Ovary (tissue), 9 donors: ENCODE results near the gene GNG7. TPM values are rescaled to one million over a fixed set of nuclear protein-coding genes. Genes with fewer than 3 reads are reported as not detected.
A peak's percentile ranks its signal among the peaks of the same experiment; 100 is the strongest.

ENCODE experiments used
- DNase-seq, 5 donors: peaks; one replicate each; pipeline ENCODE4 v3.0.0-alpha.2; 2019 to 2020
- H3K27ac ChIP-seq, 2 donors: fragments of 200-600 bp; one replicate each; pipeline versions ENCODE4 v1.5.1 to v1.8.0; 2019 to 2022
- H3K27me3 ChIP-seq: fragments of 200-600 bp; one replicate; pipeline ENCODE4 v1.8.0; 2022
- H3K36me3 ChIP-seq: fragments of 200-600 bp; sonication (generic); one replicate; pipeline ENCODE4 v1.5.1; 2019
- H3K4me1 ChIP-seq: one replicate; pipeline ENCODE4 v1.8.1; 2013; ENCODE audit warnings: mild to moderate bottlenecking, moderate library complexity; ENCODE audit not compliant: insufficient read depth
- H3K4me3 ChIP-seq: fragments of 200-600 bp; sonication (generic); one replicate; pipeline ENCODE4 v1.5.1; 2017
- H3K9me3 ChIP-seq, 2 donors: fragments of 200-600 bp in 1 of 2; sonication (generic) in 1 of 2; one replicate each; pipeline versions ENCODE4 v1.5.1 to v1.8.1; 2013 to 2019; ENCODE audit warnings: mild to moderate bottlenecking in 1 of 2, moderate library complexity in 1 of 2
- EP300 ChIP-seq: sonication (generic); formaldehyde crosslinking; IDR thresholded peaks from one replicate; pipeline ENCODE4 v1.6.1; 2017; ENCODE audit warnings: antibody characterized with exemption
- POLR2A ChIP-seq: fragments of 450-650 bp; IDR thresholded peaks from one replicate; pipeline ENCODE4 v1.6.1; 2017; ENCODE audit warnings: antibody characterized with exemption, mild to moderate bottlenecking, moderate library complexity
- WGBS, 3 donors: extraction: QIAGEN DNeasy Blood & Tissue Kit in 1 of 3; methylation state at CpG; one replicate each; pipeline versions ENCODE4 v1.1.5 to v1.1.7; 2013 to 2017; 5-methylcytosine and 5-hydroxymethylcytosine counted together
- intact Hi-C, 4 donors: fragments of 100-400 bp; cut with DNase I; formaldehyde crosslinking; loops; one replicate each; pipeline versions ENCODE4 v1.11.0 to v1.15.1; 2022 to 2023
- polyA plus RNA-seq, 2 donors: library from polyadenylated mRNA; stranded (reverse); fragments of 200-250 nt in 1 of 2; fragments of 350-450 nt in 1 of 2; fragmentation: Illumina TruSeq in 1 of 2; extraction: RNeasy Lipid Tissue Mini Kit (QIAGEN cat#74804) in 1 of 2; gene quantifications; one replicate each; pipeline ENCODE4 v1.2.3, GENCODE V29; 2013 to 2014
- total RNA-seq, 7 donors: library from RNA; depleted of rRNA in 2 of 7; stranded (reverse); fragments of >200 nt in 2 of 7; fragmentation: NEBNext Ultra II Directional in 3 of 7; extraction: Animal tissue kit (Norgen Biotek cat#: 25700) in 3 of 7; gene quantifications; one replicate each; pipeline versions ENCODE4 v1.1.0 to v1.2.4, GENCODE V29; 2016 to 2023
- TF ChIP-seq, protein P1 (sequence below), 3 donors: fragments of 450-650 bp in 2 of 3; fragments of 200-600 bp in 1 of 3; IDR thresholded peaks; one replicate each; pipeline versions ENCODE4 v1.5.1 to v1.8.0; 2016 to 2022; ENCODE audit warnings: antibody characterized with exemption in 3 of 3, mild to moderate bottlenecking in 1 of 3
- donor health status: DM: no; HTN: no; CAD: no; lungs with moderate emphysema.
- donor health status: DM: no; HTN: no; CAD: no.
- donor health status: Bipolar disorder and iron deficiency.
- donor health status: DM: yes; HTN: yes; CAD: no.
- donor health status: DM: no; HTN: no; CAD: no.
- donor health status: DM: yes; HTN: yes; CAD: no.

The GNG7 gene
- total and polyA plus RNA-seq, 9 donors = 4.1 to 36.3 (median 15.1) TPM

DNA sequence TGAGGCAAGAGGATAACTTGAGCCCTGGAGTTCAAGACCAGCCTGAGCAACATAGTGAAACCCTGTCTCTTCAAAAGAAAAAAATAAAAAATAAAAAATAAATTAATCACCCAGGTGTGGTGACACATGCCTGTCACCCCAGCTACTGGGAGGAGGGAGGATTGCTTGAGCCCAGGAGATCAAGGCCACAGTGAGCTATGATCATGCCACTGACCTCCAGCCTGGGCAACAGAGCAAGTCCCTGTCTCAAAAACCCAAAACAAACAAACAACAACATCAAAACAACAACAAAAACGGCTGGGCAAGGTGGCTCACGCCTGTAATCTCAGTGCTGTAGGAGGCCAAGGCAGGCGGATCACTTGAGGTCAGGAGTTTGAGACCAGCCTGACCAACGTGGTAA lies 41.6 kb upstream of the GNG7 start:
- no peak overlapping the region for H3K27ac ChIP-seq
- intact Hi-C loops = loop anchor here in 1 of 4 donors (5.0 kb wide), 1 partner anchor 97 kb away; no protein-coding TSS in a partner anchor
- no peak for DNase-seq
- peaks cover 4% of the 10 kb centered on the region for H3K4me1 ChIP-seq
- no peaks in the 10 kb centered on the region for H3K9me3 ChIP-seq
- no peaks in the 10 kb centered on the region for H3K27me3 ChIP-seq
- H3K4me3 ChIP-seq = no peak overlapping the region
- H3K36me3 ChIP-seq = no peaks in the 10 kb centered on the region
- TF ChIP-seq EP300 = no peak
- 30 to 39% (median 32%) methylated on average over 4 of the region's 4 CpGs for WGBS, 3 donors

DNA sequence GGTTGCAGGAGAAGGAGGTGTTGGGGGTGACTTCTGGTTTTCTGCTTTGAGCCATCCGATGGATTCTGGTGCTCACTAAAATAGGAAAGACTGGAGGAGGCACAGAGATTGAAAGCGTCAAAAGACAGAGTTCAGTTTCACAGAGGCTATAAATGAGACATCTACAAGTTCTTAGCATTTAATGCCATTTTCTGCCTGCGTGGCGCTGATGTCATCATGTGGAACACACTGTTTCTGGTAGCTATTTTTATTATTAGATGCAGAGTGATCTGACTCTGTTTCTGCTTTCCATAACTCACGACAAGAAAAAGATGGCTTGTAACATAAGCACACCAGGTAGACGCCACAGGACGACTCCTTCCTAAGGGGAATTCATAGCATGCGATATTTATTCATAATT lies 40.6 kb upstream of the GNG7 start:
- intact Hi-C loops = loop anchor here in 1 of 4 donors (5.0 kb wide), 1 partner anchor 96 kb away; no protein-coding TSS in a partner anchor
- H3K27ac ChIP-seq = no peak overlapping the region
- no peaks in the 10 kb centered on the region for H3K27me3 ChIP-seq
- WGBS, 3 donors = 71 to 77% (median 77%) methylated on average over 8 of the region's 8 CpGs
- H3K36me3 ChIP-seq = no peaks in the 10 kb centered on the region
- H3K9me3 ChIP-seq = no peaks in the 10 kb centered on the region
- no peak for DNase-seq
- no peak overlapping the region for H3K4me3 ChIP-seq
- TF ChIP-seq, protein P1, sequence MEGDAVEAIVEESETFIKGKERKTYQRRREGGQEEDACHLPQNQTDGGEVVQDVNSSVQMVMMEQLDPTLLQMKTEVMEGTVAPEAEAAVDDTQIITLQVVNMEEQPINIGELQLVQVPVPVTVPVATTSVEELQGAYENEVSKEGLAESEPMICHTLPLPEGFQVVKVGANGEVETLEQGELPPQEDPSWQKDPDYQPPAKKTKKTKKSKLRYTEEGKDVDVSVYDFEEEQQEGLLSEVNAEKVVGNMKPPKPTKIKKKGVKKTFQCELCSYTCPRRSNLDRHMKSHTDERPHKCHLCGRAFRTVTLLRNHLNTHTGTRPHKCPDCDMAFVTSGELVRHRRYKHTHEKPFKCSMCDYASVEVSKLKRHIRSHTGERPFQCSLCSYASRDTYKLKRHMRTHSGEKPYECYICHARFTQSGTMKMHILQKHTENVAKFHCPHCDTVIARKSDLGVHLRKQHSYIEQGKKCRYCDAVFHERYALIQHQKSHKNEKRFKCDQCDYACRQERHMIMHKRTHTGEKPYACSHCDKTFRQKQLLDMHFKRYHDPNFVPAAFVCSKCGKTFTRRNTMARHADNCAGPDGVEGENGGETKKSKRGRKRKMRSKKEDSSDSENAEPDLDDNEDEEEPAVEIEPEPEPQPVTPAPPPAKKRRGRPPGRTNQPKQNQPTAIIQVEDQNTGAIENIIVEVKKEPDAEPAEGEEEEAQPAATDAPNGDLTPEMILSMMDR (IDR thresholded peaks at IDR 0.05) = no peak
- TF ChIP-seq POLR2A (no peak), EP300 (no peak)
- peaks cover 5% of the 10 kb centered on the region for H3K4me1 ChIP-seq

DNA sequence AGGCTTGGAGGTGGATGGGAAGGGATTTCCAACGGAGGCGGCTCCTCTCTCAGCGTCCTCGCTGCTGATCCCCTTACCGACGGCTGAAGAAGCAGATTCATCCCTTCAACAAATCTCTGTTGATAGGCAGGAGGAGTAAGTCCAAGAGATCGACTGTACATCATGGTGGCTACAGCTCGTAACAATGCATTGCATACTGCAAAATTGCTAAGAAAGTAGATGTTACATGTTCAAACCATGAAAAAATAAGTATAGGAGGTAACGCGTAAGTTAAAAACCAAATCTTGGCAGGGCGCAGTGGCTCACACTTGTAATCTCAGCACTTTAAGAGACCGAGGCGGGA lies 37.8 kb upstream of the GNG7 start:
- WGBS, 3 donors = 38 to 45% (median 42%) methylated on average over 13 of the region's 13 CpGs
- intact Hi-C loops = loop anchor here in 1 of 4 donors (5.0 kb wide), 1 partner anchor 93 kb away; no protein-coding TSS in a partner anchor
- Histone ChIP-seq H3K36me3 (no peaks in the 10 kb centered on the region), H3K4me1 (peaks cover 5% of the 10 kb centered on the region), H3K27ac (no peak overlapping the region), H3K27me3 (no peaks in the 10 kb centered on the region), H3K4me3 (no peak overlapping the region), H3K9me3 (no peaks in the 10 kb centered on the region)
- DNase-seq = no peak
- TF ChIP-seq, protein P1 (IDR thresholded peaks at IDR 0.05) = no peak
- TF ChIP-seq POLR2A = no peak
- no peak for TF ChIP-seq EP300

DNA sequence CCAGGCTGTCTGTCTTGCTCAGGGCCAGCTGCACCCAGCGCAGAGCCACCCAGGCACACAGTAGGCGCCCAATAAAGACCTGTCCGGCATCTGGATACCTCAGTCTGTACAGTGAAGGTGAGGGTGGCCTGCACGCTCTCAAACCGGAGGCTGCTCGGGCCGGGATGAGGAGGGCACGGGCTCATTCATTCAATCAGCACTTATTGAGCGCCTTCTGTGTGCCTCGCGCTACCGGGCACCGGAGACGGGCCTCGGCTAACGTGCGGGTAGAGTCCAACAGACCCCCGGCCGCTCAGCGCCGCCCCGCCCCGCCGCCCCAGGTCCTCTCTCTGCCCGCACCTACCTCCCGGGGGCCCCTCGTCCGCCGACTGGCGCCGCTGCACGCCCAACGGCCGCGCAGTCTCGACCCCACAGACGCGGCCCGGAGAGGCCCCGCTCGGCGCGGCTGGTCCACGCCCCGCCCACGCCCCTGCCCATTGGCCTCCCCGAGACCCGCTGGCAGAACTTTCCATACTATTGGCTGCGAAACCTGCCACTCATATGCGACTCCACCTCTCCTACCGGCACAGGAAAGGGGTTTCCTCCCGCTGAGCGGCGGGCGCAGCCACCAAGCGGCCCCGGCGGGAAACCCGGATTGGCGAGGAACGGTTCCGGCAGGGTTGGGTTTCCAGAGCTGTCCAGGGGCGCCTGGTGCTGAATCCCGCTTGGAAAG lies 37.3 kb upstream of the GNG7 start, which contains the start of gene SLC39A3:
Gene SLC39A3, minus strand, starts transcription at position 416 of the 712 bp plus-strand sequence. CDS start 2,760 bp downstream, outside the sequence.
- TF ChIP-seq POLR2A = no peak
- TF ChIP-seq, protein P1 (IDR thresholded peaks at IDR 0.05) = peak in 2 of 3 donors; percentile 31 to 73
- intact Hi-C loops = loop anchor here in 1 of 4 donors (5.0 kb wide), 1 partner anchor 92 kb away; no protein-coding TSS in a partner anchor
- 0 to 1% (median 0%) methylated on average over 23 to 64 of the region's 64 CpGs for WGBS, 3 donors
- peaks cover 5% of the 10 kb centered on the region for H3K4me1 ChIP-seq
- peak within 1 kb of the TSS in 1 of 2 donors; percentile 36 for H3K27ac ChIP-seq
- H3K9me3 ChIP-seq = no peaks in the 10 kb centered on the region
- no peaks in the 10 kb centered on the region for H3K27me3 ChIP-seq
- no peaks in the 10 kb centered on the region for H3K36me3 ChIP-seq
- DNase-seq = peak; percentile 98 to 100 (median 99)
- H3K4me3 ChIP-seq = peak within 1 kb of the TSS; percentile 88
